SJSA1 (cell line): ENCODE measurements around the gene SHROOM2. TPM values are rescaled to one million over a fixed set of nuclear protein-coding genes. Genes with fewer than 3 reads are reported as not detected.
"Not testable (repeated sequence)": the region's sequence is repeated elsewhere in the genome, so short reads cannot be mapped to it uniquely, and the experiment has no call there.

Experiments
- DNase-seq, 2 experiments: peaks; one replicate each; pipeline ENCODE4 v3.0.0-alpha.2; 2015 to 2020; ENCODE audit warnings: low spot score in 2 of 2, low read depth in 1 of 2
- H3K27ac ChIP-seq: fragments of 250-450 bp; sonication (Bioruptor Pico); 2 replicates; pipeline ENCODE4 v1.5.1; 2020; ENCODE audit warnings: mild to moderate bottlenecking, moderate library complexity
- H3K27me3 ChIP-seq: fragments of 250-450 bp; sonication (Bioruptor Pico); replicated peaks from 2 replicates; pipeline ENCODE4 v1.5.1; 2020; ENCODE audit warnings: mild to moderate bottlenecking, moderate library complexity
- H3K36me3 ChIP-seq: fragments of 250-450 bp; sonication (Bioruptor Pico); 2 replicates; pipeline ENCODE4 v1.5.1; 2020; ENCODE audit warnings: mild to moderate bottlenecking
- H3K4me1 ChIP-seq: fragments of 250-450 bp; sonication (Bioruptor Pico); replicated peaks from 2 replicates; pipeline ENCODE4 v1.6.1; 2021; ENCODE audit warnings: mild to moderate bottlenecking
- H3K4me3 ChIP-seq: fragments of 250-450 bp; sonication (Bioruptor Pico); 2 replicates; pipeline ENCODE4 v1.5.1; 2020; ENCODE audit warnings: mild to moderate bottlenecking
- H3K9me3 ChIP-seq: fragments of 250-450 bp; sonication (Bioruptor Pico); replicated peaks from 2 replicates; pipeline ENCODE4 v1.5.1; 2020; ENCODE audit warnings: mild to moderate bottlenecking
- total RNA-seq: library from RNA; depleted of rRNA; stranded (reverse); fragments of >200 nt; shearing (Covaris generic); gene quantifications from 2 replicates; pipeline ENCODE4 v1.2.3, GENCODE V29; 2014

The SHROOM2 gene
- total RNA-seq, 1 experiment from 2014 or later, result 0.58 TPM

DNA sequence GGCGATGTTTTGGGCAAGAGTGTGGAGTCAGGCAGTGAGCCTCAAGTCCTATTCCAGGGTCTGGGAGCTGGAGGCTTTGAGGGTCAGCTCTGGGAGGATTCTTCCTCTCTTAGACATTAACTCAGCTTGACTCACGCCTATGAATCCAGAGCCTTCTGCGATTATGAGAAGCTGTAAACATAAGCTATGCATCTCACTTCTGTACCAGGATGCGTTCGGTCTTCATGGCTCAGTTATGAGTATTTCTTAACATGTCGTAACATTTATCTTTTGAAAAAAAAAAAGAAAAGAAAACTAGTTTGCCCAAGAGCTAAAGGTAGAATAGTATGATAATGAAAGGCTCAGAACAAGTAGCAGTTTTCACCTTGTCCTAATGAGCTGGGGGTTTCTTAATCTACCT lies 4.6 kb downstream of the SHROOM2 start:
- Histone ChIP-seq H3K27ac (no peak overlapping the region), H3K36me3 (no peaks in the 10 kb centered on the region), H3K9me3 (no peaks in the 10 kb centered on the region), H3K4me3 (no peak overlapping the region), H3K27me3 (peaks cover 10% of the 10 kb centered on the region), H3K4me1 (peaks cover 5% of the 10 kb centered on the region; the same call in 1 of the 2 replicates)
- DNase-seq, result no peak

GRCh38 chrX:9794495-9794894 lies 8.3 kb downstream of the SHROOM2 start:
- Histone ChIP-seq H3K4me3 (no peak overlapping the region), H3K9me3 (no peaks in the 10 kb centered on the region), H3K4me1 (no peaks in the 10 kb centered on the region), H3K27ac (no peak overlapping the region), H3K36me3 (no peaks in the 10 kb centered on the region), H3K27me3 (no peaks in the 10 kb centered on the region)
- no peak for DNase-seq

DNA sequence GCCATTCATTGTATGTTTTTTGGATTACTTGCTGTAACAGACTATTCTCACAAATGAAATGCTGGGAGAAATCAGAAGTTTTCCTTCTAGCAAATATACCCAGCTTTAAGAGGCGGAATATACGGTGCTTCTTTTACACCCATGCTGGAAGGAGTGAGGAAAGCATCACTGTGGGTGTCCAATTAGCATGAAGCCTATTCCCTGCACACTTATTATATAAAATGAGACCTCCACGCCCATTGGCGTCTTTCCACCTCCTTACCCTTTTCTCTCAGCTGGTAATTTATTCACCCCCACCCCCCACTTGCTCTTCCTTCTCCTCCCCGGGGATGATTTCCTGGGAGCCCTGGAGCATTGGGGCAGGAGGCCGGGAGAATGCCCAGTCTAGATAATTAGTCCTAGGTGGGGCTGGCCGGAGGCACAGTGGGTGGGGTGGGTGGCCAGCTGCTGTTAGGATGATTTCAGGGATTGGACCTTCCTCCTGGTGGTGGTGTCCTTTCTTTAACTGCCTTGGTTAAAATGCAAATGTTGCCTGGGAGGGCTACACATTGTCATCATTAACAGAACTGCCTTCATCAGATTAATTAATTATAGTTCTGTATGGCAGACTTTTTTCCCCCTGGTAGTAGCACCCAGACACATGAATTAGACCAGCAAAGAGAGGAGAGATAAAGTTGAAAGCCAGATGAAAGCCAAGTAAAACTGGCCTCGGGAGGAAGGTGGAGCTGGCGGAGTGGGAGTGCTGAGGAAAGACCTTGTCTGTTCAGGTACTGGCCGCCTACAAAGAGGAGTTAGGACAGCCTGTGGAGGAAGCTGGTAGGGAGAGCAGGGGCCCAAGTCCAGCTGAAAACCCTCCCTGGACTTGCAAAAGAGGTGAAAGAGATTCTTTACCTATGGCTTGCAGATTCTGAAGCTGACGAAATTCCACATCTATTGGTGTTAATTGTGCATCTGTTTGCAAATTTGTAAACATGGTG lies 11.4 kb downstream of the SHROOM2 start:
- Histone ChIP-seq H3K27me3 (no peaks in the 10 kb centered on the region), H3K36me3 (no peaks in the 10 kb centered on the region), H3K9me3 (no peaks in the 10 kb centered on the region), H3K4me1 (no peaks in the 10 kb centered on the region), H3K27ac (no peak overlapping the region), H3K4me3 (no peak overlapping the region)
- DNase-seq, result no peak

GRCh38 chrX:9802737-9803136 lies 16.5 kb downstream of the SHROOM2 start:
- no peak for DNase-seq
- H3K4me3 ChIP-seq, result no peak overlapping the region
- no peaks in the 10 kb centered on the region for H3K36me3 ChIP-seq
- H3K4me1 ChIP-seq, result no peaks in the 10 kb centered on the region
- no peak overlapping the region for H3K27ac ChIP-seq
- no peaks in the 10 kb centered on the region for H3K9me3 ChIP-seq
- H3K27me3 ChIP-seq, result no peaks in the 10 kb centered on the region

GRCh38 chrX:9804444-9804843 lies 18.2 kb downstream of the SHROOM2 start:
- Histone ChIP-seq H3K27ac (no peak overlapping the region), H3K9me3 (no peaks in the 10 kb centered on the region), H3K36me3 (no peaks in the 10 kb centered on the region), H3K4me1 (no peaks in the 10 kb centered on the region), H3K27me3 (no peaks in the 10 kb centered on the region), H3K4me3 (no peak overlapping the region)
- DNase-seq, result no peak

DNA sequence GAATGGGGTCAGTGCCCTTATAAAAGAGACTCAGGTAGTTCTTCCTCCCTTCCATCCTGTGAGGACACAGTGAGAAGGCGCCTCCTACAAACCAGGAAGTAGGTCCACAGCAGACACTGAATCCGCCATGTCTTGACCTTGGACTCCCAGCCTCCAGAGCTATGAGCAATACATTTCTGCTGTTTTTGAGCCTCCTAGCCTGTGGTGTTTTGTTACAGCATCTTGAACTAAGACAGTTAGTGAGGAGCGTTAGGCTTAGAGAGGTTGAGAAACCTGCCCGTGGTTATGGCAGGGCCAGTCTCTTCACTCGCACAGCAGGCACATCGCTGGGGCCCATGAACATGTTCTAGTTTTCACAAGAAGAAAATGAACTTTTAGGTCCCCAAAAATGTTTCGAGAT lies 19.7 kb downstream of the SHROOM2 start:
- H3K4me3 ChIP-seq, result no peak overlapping the region
- H3K9me3 ChIP-seq, result no peaks in the 10 kb centered on the region
- no peak overlapping the region for H3K27ac ChIP-seq
- no peaks in the 10 kb centered on the region for H3K36me3 ChIP-seq
- H3K27me3 ChIP-seq, result no peaks in the 10 kb centered on the region
- DNase-seq, result no peak
- no peaks in the 10 kb centered on the region for H3K4me1 ChIP-seq

- H3K9me3 ChIP-seq, result no peaks in the 10 kb centered on the region
- H3K36me3 ChIP-seq, result no peaks in the 10 kb centered on the region
- H3K27me3 ChIP-seq, result no peaks in the 10 kb centered on the region
- no peak overlapping the region for H3K27ac ChIP-seq
- H3K4me1 ChIP-seq, result no peaks in the 10 kb centered on the region
- H3K4me3 ChIP-seq, result no peak overlapping the region
- DNase-seq, result no peak
Observed at GRCh38 chrX:9807355-9808182, 21.3 kb downstream of the SHROOM2 start.

DNA sequence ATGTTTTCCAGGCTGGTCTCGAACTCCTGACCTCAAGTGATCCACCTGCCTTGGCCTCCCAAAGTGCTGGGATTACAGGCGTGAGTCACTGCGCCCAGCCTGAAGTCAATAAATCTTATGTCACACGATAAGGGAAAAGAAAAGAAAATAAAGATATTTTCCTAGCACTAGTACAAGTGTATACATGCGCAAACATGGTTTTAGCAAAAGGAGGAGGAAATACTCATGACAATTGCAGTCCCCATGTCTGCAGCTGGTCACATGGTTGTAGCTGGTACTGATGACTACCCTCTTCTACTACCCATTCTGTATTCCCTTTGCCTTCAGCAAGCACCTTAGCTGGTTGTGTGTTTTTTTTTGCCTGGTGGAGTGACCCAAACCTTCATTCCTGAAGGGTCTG lies 23.6 kb downstream of the SHROOM2 start:
- not testable (repeated sequence) for H3K27me3 ChIP-seq, H3K4me3 ChIP-seq, H3K4me1 ChIP-seq, H3K27ac ChIP-seq, H3K9me3 ChIP-seq, H3K36me3 ChIP-seq, DNase-seq

DNA sequence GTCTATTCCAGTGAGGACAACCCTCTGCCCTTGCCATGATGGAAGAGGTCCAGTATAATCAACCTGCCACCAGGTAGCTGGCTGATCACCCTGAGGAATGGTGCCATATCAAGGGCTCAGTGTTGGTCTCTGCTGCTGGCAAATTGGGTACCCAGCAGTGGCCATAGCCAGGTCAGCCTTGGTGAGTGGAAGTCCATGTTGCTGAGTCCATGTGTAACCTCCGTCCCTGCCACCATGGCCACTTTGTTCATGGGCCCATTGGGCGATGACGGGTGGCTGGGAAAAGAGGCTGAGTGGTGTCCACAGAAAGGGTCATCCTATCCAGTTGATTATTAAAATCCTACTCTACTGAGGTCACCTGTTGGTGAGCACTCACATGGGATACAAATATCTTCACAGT lies 24.9 kb downstream of the SHROOM2 start:
- not testable (repeated sequence) for H3K4me1 ChIP-seq, H3K9me3 ChIP-seq, H3K27me3 ChIP-seq, DNase-seq, H3K4me3 ChIP-seq, H3K36me3 ChIP-seq, H3K27ac ChIP-seq

- H3K4me3 ChIP-seq, result no peak overlapping the region
- no peaks in the 10 kb centered on the region for H3K4me1 ChIP-seq
- no peak overlapping the region for H3K27ac ChIP-seq
- no peaks in the 10 kb centered on the region for H3K36me3 ChIP-seq
- no peaks in the 10 kb centered on the region for H3K9me3 ChIP-seq
- DNase-seq, result peak in 1 of 2 experiments; percentile 9
- H3K27me3 ChIP-seq, result no peaks in the 10 kb centered on the region
Observed at GRCh38 chrX:9816084-9816700, 30.0 kb downstream of the SHROOM2 start.

DNA sequence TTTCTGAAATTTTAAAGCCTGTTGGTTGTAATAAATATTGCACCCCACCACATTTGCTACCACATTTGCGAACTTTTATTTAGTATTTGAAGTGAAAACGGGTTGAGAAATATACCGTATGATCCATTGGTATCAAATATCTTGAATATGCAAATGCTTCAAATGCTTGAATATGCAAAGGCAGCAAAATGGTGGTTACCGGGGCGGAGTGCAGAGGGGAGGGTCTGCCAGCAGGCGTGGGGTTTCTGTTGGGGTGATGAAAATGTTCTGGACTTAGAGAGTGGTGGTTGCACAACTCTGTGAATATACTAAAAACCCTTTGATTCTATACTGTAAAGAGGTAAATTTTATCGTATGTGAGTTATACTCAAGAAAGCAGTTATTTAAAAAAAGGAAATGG lies 35.3 kb downstream of the SHROOM2 start:
- H3K9me3 ChIP-seq, result no peaks in the 10 kb centered on the region
- no peak overlapping the region for H3K27ac ChIP-seq
- H3K27me3 ChIP-seq, result no peaks in the 10 kb centered on the region
- no peak overlapping the region for H3K4me3 ChIP-seq
- H3K4me1 ChIP-seq, result no peaks in the 10 kb centered on the region
- no peak for DNase-seq
- H3K36me3 ChIP-seq, result no peaks in the 10 kb centered on the region

DNA sequence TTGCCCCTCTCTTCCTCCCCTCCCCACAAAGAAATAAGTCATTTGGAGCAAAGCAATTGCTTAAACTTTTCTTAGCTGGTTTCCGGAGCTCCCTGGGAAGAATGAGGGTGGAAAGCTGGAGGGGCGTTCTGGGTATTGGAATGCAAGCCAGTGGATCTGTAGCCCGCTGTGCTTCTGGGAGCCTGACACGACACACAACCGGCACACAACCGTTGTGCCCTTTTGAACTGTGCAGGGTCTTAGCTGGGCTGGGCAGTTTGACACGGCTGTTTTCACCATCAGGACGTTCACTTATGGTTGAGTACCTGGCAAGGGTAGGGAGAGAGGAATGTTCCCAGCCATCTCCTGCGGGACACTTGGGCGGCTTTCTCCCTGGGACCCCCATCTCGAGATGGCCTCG lies 38.3 kb downstream of the SHROOM2 start:
- no peak for DNase-seq
- Histone ChIP-seq H3K27ac (no peak overlapping the region), H3K27me3 (no peaks in the 10 kb centered on the region), H3K4me3 (no peak overlapping the region), H3K4me1 (no peaks in the 10 kb centered on the region), H3K9me3 (no peaks in the 10 kb centered on the region), H3K36me3 (no peaks in the 10 kb centered on the region)

DNA sequence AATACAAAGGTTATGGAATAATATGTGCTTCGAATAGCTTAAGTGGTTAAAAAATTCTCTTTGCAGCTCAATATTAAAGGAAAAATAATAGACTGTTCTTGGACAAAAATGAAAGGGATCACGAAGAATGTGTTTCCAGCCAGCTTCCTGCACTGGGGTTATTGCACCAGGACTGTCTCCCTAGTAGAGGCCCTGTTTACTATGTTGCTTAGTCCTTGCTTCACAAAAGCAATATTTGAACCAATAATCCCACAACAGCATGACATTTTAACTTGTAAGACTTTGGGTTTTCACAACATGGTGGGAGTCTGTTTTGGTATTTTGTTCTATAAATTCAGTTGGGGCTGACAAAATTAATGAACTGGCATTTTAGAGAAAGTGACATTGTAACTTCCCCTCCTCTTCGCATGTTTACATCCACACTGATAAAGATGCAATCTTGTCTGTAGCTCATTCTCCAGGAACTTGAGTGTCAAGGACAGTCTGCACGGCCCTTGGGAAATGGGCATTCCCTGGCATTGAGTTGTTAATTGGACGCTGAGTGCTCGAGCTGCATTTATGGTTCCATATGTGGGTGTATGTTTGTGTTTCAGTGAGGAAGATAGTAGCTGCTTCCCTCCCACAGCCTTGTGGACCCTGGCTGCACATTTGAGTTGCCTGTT lies 39.0 kb downstream of the SHROOM2 start:
- Histone ChIP-seq H3K27ac (no peak overlapping the region), H3K4me3 (no peak overlapping the region), H3K36me3 (no peaks in the 10 kb centered on the region), H3K9me3 (no peaks in the 10 kb centered on the region), H3K27me3 (no peaks in the 10 kb centered on the region), H3K4me1 (no peaks in the 10 kb centered on the region)
- DNase-seq, result no peak
